ENCODE measurements around the gene RBM24. TPM values are rescaled to one million over a fixed set of nuclear protein-coding genes. Genes with fewer than 3 reads are reported as not detected.

Gene RBM24
- total RNA-seq, 1 experiment from 2014 or later = 0.48 TPM

GRCh38 chr6:17297271-17298080 lies 16.3 kb downstream of the RBM24 start:
- Histone ChIP-seq H3K23ac (ENCODE audit: insufficient read length, low read depth, low read length) (no peak overlapping the region), H3K9me3 (ENCODE audit: control insufficient read depth, low read depth, low read length) (no peaks in the 10 kb centered on the region), H3T11ph (ENCODE audit: low read length) (no peak overlapping the region), H3K23me2 (ENCODE audit: insufficient read length, low read depth, low read length, poor library complexity, severe bottlenecking) (no peaks in the 10 kb centered on the region), H3K4me2 (ENCODE audit: insufficient read depth, insufficient read length, low read length) (no peak overlapping the region), H2BK12ac (ENCODE audit: insufficient read length, low read depth, low read length) (no peak overlapping the region), H2BK20ac (ENCODE audit: low read depth, low read length, poor library complexity, severe bottlenecking) (no peak overlapping the region), H3K9ac (ENCODE audit: extremely low read depth, insufficient read length, low read length) (no peak overlapping the region), H2BK120ac (ENCODE audit: low read depth, low read length, poor library complexity, severe bottlenecking) (no peak overlapping the region), H3K4ac (ENCODE audit: low read depth, low read length) (no peak overlapping the region), H2AFZ (ENCODE audit: low read length) (no peak overlapping the region), H2AK5ac (ENCODE audit: insufficient read length, low read length) (no peak overlapping the region), H3K79me1 (ENCODE audit: insufficient read depth, low read depth, low read length, poor library complexity, severe bottlenecking) (no peaks in the 10 kb centered on the region), H4K91ac (ENCODE audit: insufficient read length, low read depth, low read length) (no peak overlapping the region), H3K56ac (ENCODE audit: insufficient read length, low read depth, low read length) (no peak overlapping the region), H3K4me1 (ENCODE audit: insufficient read depth, low read length) (no peaks in the 10 kb centered on the region), H4K20me1 (ENCODE audit: control insufficient read depth, insufficient read depth, insufficient read length) (no peaks in the 10 kb centered on the region), H4K5ac (ENCODE audit: insufficient read length, low read depth, low read length) (no peak overlapping the region), H3K14ac (ENCODE audit: insufficient read depth, low read length) (no peak overlapping the region), H3K27ac (ENCODE audit: insufficient read length, low read depth, low read length) (no peak overlapping the region), H3K27me3 (ENCODE audit: insufficient read depth, low read length) (no peaks in the 10 kb centered on the region), H3K79me2 (ENCODE audit: insufficient read depth, low read length) (no peaks in the 10 kb centered on the region), H2BK5ac (ENCODE audit: insufficient read length, low read length) (no peak overlapping the region), H4K8ac (replicated peaks; ENCODE audit: insufficient read length, low read depth, low read length) (no peak overlapping the region), H3K18ac (ENCODE audit: insufficient read length, low read depth, low read length) (no peak overlapping the region), H2BK15ac (ENCODE audit: low read depth, low read length) (no peak overlapping the region)
- no peak for DNase-seq
- peaks cover 7% of the 10 kb centered on the region for H3K27me3 Mint-ChIP-seq (ENCODE audit: low read depth)
- H3K4me1 Mint-ChIP-seq = peaks cover 0 to 6% of the 10 kb centered on the region in 2 experiments; a peak in 2 of 4 replicates
- no peak overlapping the region for H3K4me3 Mint-ChIP-seq
- TF ChIP-seq CTCF (conservative IDR thresholded peaks at IDR 0.05) = no peak
- H3K36me3 Mint-ChIP-seq (ENCODE audit: insufficient read depth in 1 of 3, low read depth in 3 of 3) = no peaks in the 10 kb centered on the region
- H3K9me3 Mint-ChIP-seq = peaks cover 4% of the 10 kb centered on the region in 2 experiments; a peak in 1 of 5 replicates
- no peak overlapping the region for H3K27ac Mint-ChIP-seq
- no CpG with 5 or more reads among the region's 3 CpGs for WGBS (ENCODE audit: extremely low coverage, insufficient read length, low lambda C conversion rate)
